ENCODE data around the gene RAB36.

GRCh38 chr22:23211622-23212021 lies 66.3 kb downstream of the RAB36 start:
- TF ChIP-seq, protein P1, sequence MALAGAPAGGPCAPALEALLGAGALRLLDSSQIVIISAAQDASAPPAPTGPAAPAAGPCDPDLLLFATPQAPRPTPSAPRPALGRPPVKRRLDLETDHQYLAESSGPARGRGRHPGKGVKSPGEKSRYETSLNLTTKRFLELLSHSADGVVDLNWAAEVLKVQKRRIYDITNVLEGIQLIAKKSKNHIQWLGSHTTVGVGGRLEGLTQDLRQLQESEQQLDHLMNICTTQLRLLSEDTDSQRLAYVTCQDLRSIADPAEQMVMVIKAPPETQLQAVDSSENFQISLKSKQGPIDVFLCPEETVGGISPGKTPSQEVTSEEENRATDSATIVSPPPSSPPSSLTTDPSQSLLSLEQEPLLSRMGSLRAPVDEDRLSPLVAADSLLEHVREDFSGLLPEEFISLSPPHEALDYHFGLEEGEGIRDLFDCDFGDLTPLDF (CRISPR knock-in tag; IDR thresholded peaks at IDR 0.05): no peak
- TF ChIP-seq, protein P2, sequence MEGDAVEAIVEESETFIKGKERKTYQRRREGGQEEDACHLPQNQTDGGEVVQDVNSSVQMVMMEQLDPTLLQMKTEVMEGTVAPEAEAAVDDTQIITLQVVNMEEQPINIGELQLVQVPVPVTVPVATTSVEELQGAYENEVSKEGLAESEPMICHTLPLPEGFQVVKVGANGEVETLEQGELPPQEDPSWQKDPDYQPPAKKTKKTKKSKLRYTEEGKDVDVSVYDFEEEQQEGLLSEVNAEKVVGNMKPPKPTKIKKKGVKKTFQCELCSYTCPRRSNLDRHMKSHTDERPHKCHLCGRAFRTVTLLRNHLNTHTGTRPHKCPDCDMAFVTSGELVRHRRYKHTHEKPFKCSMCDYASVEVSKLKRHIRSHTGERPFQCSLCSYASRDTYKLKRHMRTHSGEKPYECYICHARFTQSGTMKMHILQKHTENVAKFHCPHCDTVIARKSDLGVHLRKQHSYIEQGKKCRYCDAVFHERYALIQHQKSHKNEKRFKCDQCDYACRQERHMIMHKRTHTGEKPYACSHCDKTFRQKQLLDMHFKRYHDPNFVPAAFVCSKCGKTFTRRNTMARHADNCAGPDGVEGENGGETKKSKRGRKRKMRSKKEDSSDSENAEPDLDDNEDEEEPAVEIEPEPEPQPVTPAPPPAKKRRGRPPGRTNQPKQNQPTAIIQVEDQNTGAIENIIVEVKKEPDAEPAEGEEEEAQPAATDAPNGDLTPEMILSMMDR (IDR thresholded peaks at IDR 0.05): no peak
- TF ChIP-seq ATF3 (CRISPR knock-in tag; conservative IDR thresholded peaks at IDR 0.05) (no peak), ATF1 (CRISPR knock-in tag; IDR thresholded peaks at IDR 0.05) (no peak), E2F4 (CRISPR knock-in tag; IDR thresholded peaks at IDR 0.05; ENCODE audit: borderline replicate concordance, low read depth) (no peak), NR2C2 (CRISPR knock-in tag; IDR thresholded peaks at IDR 0.05) (no peak), JUN (CRISPR knock-in tag; IDR thresholded peaks at IDR 0.05) (no peak), ZNF416 (CRISPR knock-in tag; IDR thresholded peaks at IDR 0.05) (no peak), PRDM15 (CRISPR knock-in tag; IDR thresholded peaks at IDR 0.05) (no peak), ETV6 (CRISPR knock-in tag; IDR thresholded peaks at IDR 0.05) (no peak), ZNF512 (CRISPR knock-in tag; IDR thresholded peaks at IDR 0.05; ENCODE audit: borderline replicate concordance) (no peak), USF1 (CRISPR knock-in tag; IDR thresholded peaks at IDR 0.05) (no peak), ZNF121 (CRISPR knock-in tag; IDR thresholded peaks at IDR 0.05) (no peak)
- TF ChIP-seq, protein P3, sequence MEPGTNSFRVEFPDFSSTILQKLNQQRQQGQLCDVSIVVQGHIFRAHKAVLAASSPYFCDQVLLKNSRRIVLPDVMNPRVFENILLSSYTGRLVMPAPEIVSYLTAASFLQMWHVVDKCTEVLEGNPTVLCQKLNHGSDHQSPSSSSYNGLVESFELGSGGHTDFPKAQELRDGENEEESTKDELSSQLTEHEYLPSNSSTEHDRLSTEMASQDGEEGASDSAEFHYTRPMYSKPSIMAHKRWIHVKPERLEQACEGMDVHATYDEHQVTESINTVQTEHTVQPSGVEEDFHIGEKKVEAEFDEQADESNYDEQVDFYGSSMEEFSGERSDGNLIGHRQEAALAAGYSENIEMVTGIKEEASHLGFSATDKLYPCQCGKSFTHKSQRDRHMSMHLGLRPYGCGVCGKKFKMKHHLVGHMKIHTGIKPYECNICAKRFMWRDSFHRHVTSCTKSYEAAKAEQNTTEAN (CRISPR knock-in tag; IDR thresholded peaks at IDR 0.05): no peak
